ENCODE data around the gene TMSB15C. TPM values are rescaled to one million over a fixed set of nuclear protein-coding genes. Genes with fewer than 3 reads are reported as not detected.

TMSB15C gene
- total and polyA plus RNA-seq, 10 of the 15 experiments (the other 5 are each of a cell fraction or from before 2014, with no cell fraction given): 0.69 to 10.1 (median 5.3) TPM

- CTCF ChIA-PET: no interaction called here
- Histone ChIP-seq H3K27me3 (replicated peaks in 1 of 2; ENCODE audit: control insufficient read depth in 2 of 2, insufficient read depth in 2 of 2, low read length in 1 of 2) (no peaks in the 10 kb centered on the region), H3K9ac (ENCODE audit: control insufficient read depth, insufficient read depth, low read length) (no peak overlapping the region), H3K27ac (ENCODE audit: control insufficient read depth, insufficient read depth) (no peak overlapping the region), H3K4me1 (ENCODE audit: control insufficient read depth, insufficient read depth, low read length) (no peaks in the 10 kb centered on the region), H3K9me3 (replicated peaks; ENCODE audit: control insufficient read depth, insufficient read depth, low read length) (no peaks in the 10 kb centered on the region), H3K4me3 (no peak overlapping the region), H2AFZ (ENCODE audit: control insufficient read depth, low read depth, low read length) (no peak overlapping the region), H4K20me1 (ENCODE audit: control insufficient read depth, insufficient read depth) (no peaks in the 10 kb centered on the region), H3K79me2 (ENCODE audit: control insufficient read depth, insufficient read depth, low read length) (no peaks in the 10 kb centered on the region), H3K4me2 (ENCODE audit: control insufficient read depth, insufficient read depth) (no peak overlapping the region), H3K36me3 (ENCODE audit: control insufficient read depth in 2 of 2, insufficient read depth in 2 of 2, low read length in 1 of 2) (no peaks in the 10 kb centered on the region)
- no TSS peak for BruUV-seq (replicated peaks)
- TF ChIP-seq JUNB (IDR thresholded peaks at IDR 0.05): peak; percentile 32; the same call in 1 of the 2 replicates
- TF ChIP-seq NFIC (IDR thresholded peaks at IDR 0.05; ENCODE audit: low read depth, low read length): peak; percentile 38; the same call in 1 of the 2 replicates
- TF ChIP-seq YY1 (IDR thresholded peaks at IDR 0.05; ENCODE audit: low read depth, low read length): no peak
- no peak for TF ChIP-seq HDGF (IDR thresholded peaks at IDR 0.05)
- no peak for TF ChIP-seq ZNF207 (IDR thresholded peaks at IDR 0.05; ENCODE audit: borderline replicate concordance)
- DNase-seq (ENCODE audit: low read depth, low spot score): no peak
- POLR2A ChIA-PET: no interaction called here
- no peak for FAIRE-seq
- RAD21 ChIA-PET (ENCODE audit: unreplicated experiment): no interaction called here
- ATAC-seq: peak; percentile 43; the same call in 2 of the 3 replicates
- SMC1A ChIA-PET (ENCODE audit: uncharacterized antibody, unreplicated experiment): no interaction called here
- in situ Hi-C loops (cut with MboI): no loop called here
- intact Hi-C loops (cut with micrococcal nuclease; ENCODE audit: unreplicated experiment): no loop called here
Observed at GRCh38 chrX:104117759-104118158, 41.7 kb upstream of the TMSB15C start.

GRCh38 chrX:104113222-104113965 is 37.4 kb upstream of the TMSB15C start:
- H3K4me2 ChIP-seq (ENCODE audit: control insufficient read depth, insufficient read depth): peak overlapping the region; percentile 62
- POLR2A ChIA-PET: interaction anchor here (1.1 kb wide), 1 partner anchor 14 kb away, joined by 3 read pairs; no protein-coding TSS in a partner anchor

More at GRCh38 chrX:104113222-104113965, 37.4 kb upstream of the TMSB15C start:
- Histone ChIP-seq H3K36me3 (ENCODE audit: control insufficient read depth in 2 of 2, insufficient read depth in 2 of 2, low read length in 1 of 2) (no peaks in the 10 kb centered on the region), H3K9me3 (replicated peaks; ENCODE audit: control insufficient read depth, insufficient read depth, low read length) (no peaks in the 10 kb centered on the region), H3K27ac (ENCODE audit: control insufficient read depth, insufficient read depth) (no peak overlapping the region), H3K4me3 (peak overlapping the region; percentile 61; the same call in 1 of the 2 replicates), H3K27me3 (replicated peaks in 1 of 2; ENCODE audit: control insufficient read depth in 2 of 2, insufficient read depth in 2 of 2, low read length in 1 of 2) (no peaks in the 10 kb centered on the region), H3K4me1 (ENCODE audit: control insufficient read depth, insufficient read depth, low read length) (no peaks in the 10 kb centered on the region), H4K20me1 (ENCODE audit: control insufficient read depth, insufficient read depth) (no peaks in the 10 kb centered on the region), H3K79me2 (ENCODE audit: control insufficient read depth, insufficient read depth, low read length) (no peaks in the 10 kb centered on the region), H3K9ac (ENCODE audit: control insufficient read depth, insufficient read depth, low read length) (no peak overlapping the region; the same call in 1 of the 2 replicates), H2AFZ (ENCODE audit: control insufficient read depth, low read depth, low read length) (peak overlapping the region; percentile 24; the same call in 1 of the 2 replicates)
- no peak for FAIRE-seq
- peak; percentile 72 for ATAC-seq
- RAD21 ChIA-PET (ENCODE audit: unreplicated experiment): interaction anchor here (1.2 to 3.1 kb wide), 5 partner anchors 10 to 268 kb away, joined by 3 to 19 read pairs (median 4); partner anchors contain the start of gene SLC25A53
- in situ Hi-C loops (cut with MboI) (no loop called here), intact Hi-C loops (cut with micrococcal nuclease; ENCODE audit: unreplicated experiment) (loop anchor here (1.0 to 5.0 kb wide), 3 partner anchors 15 to 426 kb away; partner anchors contain the start of gene MORF4L2)
- DNase-seq (ENCODE audit: low read depth, low spot score): no peak
- CTCF ChIA-PET: interaction anchor here (0.6 to 2.9 kb wide), 12 partner anchors 10 to 334 kb away, joined by 3 to 17 read pairs (median 5); no protein-coding TSS in a partner anchor
- TSS peak; percentile 78 for BruUV-seq (replicated peaks)
- 33% methylated on average over 22 of the region's 24 CpGs for WGBS (ENCODE audit: insufficient coverage, insufficient replicate concordance, low lambda C conversion rate, missing lambda C conversion rate)
- SMC1A ChIA-PET (ENCODE audit: uncharacterized antibody, unreplicated experiment): interaction anchor here (1.2 to 2.6 kb wide), 3 partner anchors 14 to 268 kb away, joined by 6 to 19 read pairs (median 8); partner anchors contain the start of gene SLC25A53
- TF ChIP-seq ESRRA (IDR thresholded peaks at IDR 0.05; ENCODE audit: low read length): no peak
- TF ChIP-seq TARDBP (IDR thresholded peaks at IDR 0.05; ENCODE audit: borderline replicate concordance): no peak
- TF ChIP-seq SMC3 (IDR thresholded peaks at IDR 0.05; ENCODE audit: borderline replicate concordance, low read length): peak; percentile 50; the same call in 1 of the 2 replicates
- TF ChIP-seq CTCF (IDR thresholded peaks at IDR 0.05 in 2 of 3, conservative IDR thresholded peaks at IDR 0.05 in 1 of 3; ENCODE audit: control insufficient read depth in 2 of 3, extremely low read depth in 1 of 3, insufficient read depth in 1 of 3, low read depth in 3 of 3, low read length in 3 of 3): peak; percentile 47 to 55 (median 52); a peak in 5 of 6 replicates
- TF ChIP-seq RAD21 (IDR thresholded peaks at IDR 0.05; ENCODE audit: insufficient read depth, low read depth, low read length): peak; percentile 51
- TF ChIP-seq PRDM15 (CRISPR knock-in tag; IDR thresholded peaks at IDR 0.05): no peak
